GM12878 (cell line): ENCODE results near the gene SPCS3.

Experiments used
- CBX5 ChIP-seq: sonication (generic); IDR thresholded peaks from 2 replicates; pipeline ENCODE4 v1.6.1; 2016; ENCODE audit warnings: low read depth, moderate library complexity, mild to moderate bottlenecking, inconsistent platforms
- TCF12 ChIP-seq: IDR thresholded peaks from 2 replicates; pipeline ENCODE4 v1.6.1; 2011; ENCODE audit warnings: low read depth, mild to moderate bottlenecking, low read length

DNA sequence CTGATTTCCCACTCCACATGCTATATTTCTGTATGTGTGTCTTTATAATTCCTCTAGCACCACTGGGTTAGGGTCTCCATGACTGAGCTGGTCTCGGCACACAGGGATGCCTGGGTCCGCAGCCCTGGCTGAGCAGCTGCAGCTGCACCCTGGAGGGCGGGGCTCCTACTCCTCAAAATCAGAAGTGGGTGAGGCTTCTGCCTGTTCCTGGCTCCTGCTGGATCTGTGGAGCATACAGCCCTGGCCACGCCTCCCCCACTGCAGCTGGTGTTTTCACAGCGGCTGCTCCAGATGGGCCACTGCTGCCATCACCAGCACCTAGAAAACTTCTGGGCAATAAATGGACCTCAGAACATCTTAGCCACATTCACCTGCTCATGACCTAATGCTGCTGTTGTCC, 30.9 kb downstream of the SPCS3 start:
- no peak for TF ChIP-seq TCF12
- TF ChIP-seq CBX5 = no peak
